ENCODE measurements around the gene CCL16. TPM values are rescaled to one million over a fixed set of nuclear protein-coding genes. Genes with fewer than 3 reads are reported as not detected.

Gene CCL16
- polyA plus RNA-seq, 1 donor from 2014 or later, result not detected

DNA sequence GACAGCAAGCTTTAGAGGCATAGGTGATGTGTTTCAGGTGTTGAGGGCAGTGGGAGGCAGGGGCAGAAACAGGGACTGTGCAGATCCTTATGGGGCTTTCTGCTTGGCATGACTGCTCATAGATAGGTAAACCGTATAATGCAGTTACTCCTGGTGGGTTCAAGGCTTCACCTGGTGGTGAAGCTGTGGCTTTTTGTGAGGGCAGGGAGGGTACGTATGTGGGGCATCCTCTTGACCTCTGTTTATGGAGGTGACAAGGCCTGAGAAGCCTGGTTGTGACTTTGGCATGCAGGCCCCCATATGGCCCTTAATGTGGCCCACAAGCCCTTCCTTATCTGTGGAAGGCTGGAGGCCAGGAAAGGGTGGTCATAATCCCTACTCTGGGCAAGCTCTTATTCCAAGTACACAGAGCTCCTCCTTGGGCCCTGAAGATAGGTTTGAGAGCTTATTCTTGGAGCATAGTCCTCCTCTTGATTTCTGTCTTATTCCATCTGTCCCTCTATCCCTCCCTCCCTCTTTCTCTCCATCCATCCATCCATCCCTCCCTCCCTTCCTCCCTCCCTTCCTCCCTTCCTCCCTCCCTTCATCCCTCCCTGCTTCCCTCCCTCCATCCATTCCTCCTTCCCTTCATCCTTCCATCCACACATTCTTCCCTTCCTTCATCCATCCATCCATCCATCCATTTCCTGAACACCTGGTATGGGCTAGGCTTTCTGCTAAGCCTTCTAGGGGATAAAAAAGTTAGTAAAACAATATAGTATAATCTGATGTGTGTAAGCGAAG, 1.3 kb upstream of the CCL16 start:
- TF ChIP-seq SMC3 (conservative IDR thresholded peaks at IDR 0.05; ENCODE audit: poor library complexity), result no peak
- no peak for TF ChIP-seq TAF1 (IDR thresholded peaks at IDR 0.05; ENCODE audit: low read depth)
- no peak for TF ChIP-seq EZH2 (IDR thresholded peaks at IDR 0.05; ENCODE audit: borderline replicate concordance, insufficient read depth, low read length, poor library complexity, severe bottlenecking)
- no peak for TF ChIP-seq POLR2AphosphoS5 (IDR thresholded peaks at IDR 0.05)
- no peak for TF ChIP-seq CTCF (IDR thresholded peaks at IDR 0.05; ENCODE audit: poor library complexity, severe bottlenecking)
- no peak for TF ChIP-seq MXI1 (conservative IDR thresholded peaks at IDR 0.05; ENCODE audit: poor library complexity, severe bottlenecking)
- H3K27ac ChIP-seq (ENCODE audit: low read length), result no peak overlapping the region
- no peak overlapping the region for H3K4me3 ChIP-seq (ENCODE audit: low read length)
- H3K9ac ChIP-seq (ENCODE audit: low read length), result no peak overlapping the region
- no peaks in the 10 kb centered on the region for H4K20me1 ChIP-seq (ENCODE audit: insufficient read depth)
- H3K9me3 ChIP-seq (ENCODE audit: low read length), result no peaks in the 10 kb centered on the region
- H3K79me2 ChIP-seq (replicated peaks; ENCODE audit: insufficient read depth, low read length), result no peaks in the 10 kb centered on the region
- H2AFZ ChIP-seq (ENCODE audit: low read depth, low read length), result no peak overlapping the region
- H3K9me2 ChIP-seq (ENCODE audit: insufficient read depth, low read length), result no peaks in the 10 kb centered on the region
- no peaks in the 10 kb centered on the region for H3F3A ChIP-seq (ENCODE audit: insufficient read depth, low read length, poor library complexity, severe bottlenecking)
- no peaks in the 10 kb centered on the region for H3K36me3 ChIP-seq (ENCODE audit: insufficient read depth, low read length)
- no peaks in the 10 kb centered on the region for H3K27me3 ChIP-seq (ENCODE audit: insufficient read depth, low read depth, low read length)
- H3K4me2 ChIP-seq (ENCODE audit: low read length), result no peak overlapping the region

DNA sequence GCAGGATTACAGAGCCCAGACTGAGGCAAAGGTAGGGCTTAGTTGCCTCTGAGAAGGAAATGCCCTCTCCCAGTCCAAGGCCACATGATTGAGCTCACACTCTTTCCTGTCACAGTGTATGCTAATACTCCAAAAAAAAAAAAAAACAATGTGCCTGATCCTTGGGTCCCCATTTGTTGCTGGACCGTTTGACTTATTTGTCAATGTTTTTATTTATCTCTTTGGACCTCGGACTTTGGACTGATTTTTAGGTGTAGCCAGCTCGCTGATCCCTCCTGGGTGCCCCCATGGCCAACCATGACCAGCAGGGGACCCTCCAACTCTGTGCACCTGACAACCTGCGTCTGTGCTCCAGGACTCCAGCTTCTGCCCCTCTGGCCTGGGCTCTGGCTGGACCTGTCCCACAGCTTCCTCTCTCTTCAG, 622 bp upstream of the CCL16 start:
- Histone ChIP-seq H2AFZ (ENCODE audit: low read depth, low read length) (no peak overlapping the region), H3K9me3 (ENCODE audit: low read length) (no peaks in the 10 kb centered on the region), H3K4me2 (ENCODE audit: low read length) (no peak overlapping the region), H4K20me1 (ENCODE audit: insufficient read depth) (no peaks in the 10 kb centered on the region), H3K36me3 (ENCODE audit: insufficient read depth, low read length) (no peaks in the 10 kb centered on the region), H3F3A (ENCODE audit: insufficient read depth, low read length, poor library complexity, severe bottlenecking) (no peaks in the 10 kb centered on the region), H3K9me2 (ENCODE audit: insufficient read depth, low read length) (no peaks in the 10 kb centered on the region), H3K9ac (ENCODE audit: low read length) (no peak overlapping the region), H3K27me3 (ENCODE audit: insufficient read depth, low read depth, low read length) (no peaks in the 10 kb centered on the region), H3K27ac (ENCODE audit: low read length) (no peak overlapping the region), H3K4me3 (ENCODE audit: low read length) (no peak overlapping the region), H3K79me2 (replicated peaks; ENCODE audit: insufficient read depth, low read length) (no peaks in the 10 kb centered on the region)
- TF ChIP-seq RAD21 (conservative IDR thresholded peaks at IDR 0.05), result no peak
- no peak for TF ChIP-seq SMC3 (conservative IDR thresholded peaks at IDR 0.05; ENCODE audit: poor library complexity)
- TF ChIP-seq MXI1 (conservative IDR thresholded peaks at IDR 0.05; ENCODE audit: poor library complexity, severe bottlenecking), result no peak
- TF ChIP-seq POLR2AphosphoS5 (IDR thresholded peaks at IDR 0.05), result no peak

- Histone ChIP-seq H3K27ac (ENCODE audit: low read length) (no peak overlapping the region), H3K4me2 (ENCODE audit: low read length) (no peak overlapping the region), H3K4me3 (ENCODE audit: low read length) (no peak overlapping the region), H3K27me3 (ENCODE audit: insufficient read depth, low read depth, low read length) (no peaks in the 10 kb centered on the region), H3K36me3 (ENCODE audit: insufficient read depth, low read length) (no peaks in the 10 kb centered on the region), H3F3A (ENCODE audit: insufficient read depth, low read length, poor library complexity, severe bottlenecking) (no peaks in the 10 kb centered on the region), H3K79me2 (replicated peaks; ENCODE audit: insufficient read depth, low read length) (no peaks in the 10 kb centered on the region), H2AFZ (ENCODE audit: low read depth, low read length) (no peak overlapping the region), H3K9ac (ENCODE audit: low read length) (no peak overlapping the region), H3K9me3 (ENCODE audit: low read length) (no peaks in the 10 kb centered on the region), H3K9me2 (ENCODE audit: insufficient read depth, low read length) (no peaks in the 10 kb centered on the region), H4K20me1 (ENCODE audit: insufficient read depth) (no peaks in the 10 kb centered on the region)
- TF ChIP-seq, protein P1, sequence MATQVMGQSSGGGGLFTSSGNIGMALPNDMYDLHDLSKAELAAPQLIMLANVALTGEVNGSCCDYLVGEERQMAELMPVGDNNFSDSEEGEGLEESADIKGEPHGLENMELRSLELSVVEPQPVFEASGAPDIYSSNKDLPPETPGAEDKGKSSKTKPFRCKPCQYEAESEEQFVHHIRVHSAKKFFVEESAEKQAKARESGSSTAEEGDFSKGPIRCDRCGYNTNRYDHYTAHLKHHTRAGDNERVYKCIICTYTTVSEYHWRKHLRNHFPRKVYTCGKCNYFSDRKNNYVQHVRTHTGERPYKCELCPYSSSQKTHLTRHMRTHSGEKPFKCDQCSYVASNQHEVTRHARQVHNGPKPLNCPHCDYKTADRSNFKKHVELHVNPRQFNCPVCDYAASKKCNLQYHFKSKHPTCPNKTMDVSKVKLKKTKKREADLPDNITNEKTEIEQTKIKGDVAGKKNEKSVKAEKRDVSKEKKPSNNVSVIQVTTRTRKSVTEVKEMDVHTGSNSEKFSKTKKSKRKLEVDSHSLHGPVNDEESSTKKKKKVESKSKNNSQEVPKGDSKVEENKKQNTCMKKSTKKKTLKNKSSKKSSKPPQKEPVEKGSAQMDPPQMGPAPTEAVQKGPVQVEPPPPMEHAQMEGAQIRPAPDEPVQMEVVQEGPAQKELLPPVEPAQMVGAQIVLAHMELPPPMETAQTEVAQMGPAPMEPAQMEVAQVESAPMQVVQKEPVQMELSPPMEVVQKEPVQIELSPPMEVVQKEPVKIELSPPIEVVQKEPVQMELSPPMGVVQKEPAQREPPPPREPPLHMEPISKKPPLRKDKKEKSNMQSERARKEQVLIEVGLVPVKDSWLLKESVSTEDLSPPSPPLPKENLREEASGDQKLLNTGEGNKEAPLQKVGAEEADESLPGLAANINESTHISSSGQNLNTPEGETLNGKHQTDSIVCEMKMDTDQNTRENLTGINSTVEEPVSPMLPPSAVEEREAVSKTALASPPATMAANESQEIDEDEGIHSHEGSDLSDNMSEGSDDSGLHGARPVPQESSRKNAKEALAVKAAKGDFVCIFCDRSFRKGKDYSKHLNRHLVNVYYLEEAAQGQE (IDR thresholded peaks at IDR 0.05; ENCODE audit: borderline replicate concordance), result no peak
- TF ChIP-seq RAD21 (conservative IDR thresholded peaks at IDR 0.05), result no peak
- TF ChIP-seq EZH2 (IDR thresholded peaks at IDR 0.05; ENCODE audit: borderline replicate concordance, insufficient read depth, low read length, poor library complexity, severe bottlenecking), result no peak
- no peak for TF ChIP-seq TAF1 (IDR thresholded peaks at IDR 0.05; ENCODE audit: low read depth)
- TF ChIP-seq EP300 (conservative IDR thresholded peaks at IDR 0.05; ENCODE audit: poor library complexity, severe bottlenecking), result no peak
- no peak for TF ChIP-seq CTCF (IDR thresholded peaks at IDR 0.05; ENCODE audit: poor library complexity, severe bottlenecking)
Observed at GRCh38 chr17:35978346-35978745, 3.0 kb downstream of the CCL16 start.
